HUES6 (cell line): ENCODE results near the gene TAF1C.

Experiments used
- H3K27ac ChIP-seq: 2 replicates; pipeline ENCODE4 v1.7.0; 2013; ENCODE audit warnings: low read depth, mild to moderate bottlenecking, low read length, inconsistent platforms
- H3K27me3 ChIP-seq: 2 replicates; pipeline ENCODE4 v1.6.1; 2013; ENCODE audit warnings: low read length; ENCODE audit not compliant: control insufficient read depth, insufficient read depth
- H3K36me3 ChIP-seq: 2 replicates; pipeline ENCODE4 v1.6.1; 2013; ENCODE audit warnings: low read length; ENCODE audit not compliant: control insufficient read depth, insufficient read depth
- H3K4me1 ChIP-seq: 2 replicates; pipeline ENCODE4 v1.6.1; 2013; ENCODE audit warnings: low read length; ENCODE audit not compliant: control insufficient read depth, insufficient read depth
- H3K4me3 ChIP-seq: 2 replicates; pipeline ENCODE4 v1.5.1; 2013; ENCODE audit warnings: low read depth, low read length
- H3K9ac ChIP-seq: one replicate; pipeline ENCODE4 v1.6.1; 2013; ENCODE audit warnings: mild to moderate bottlenecking, low read length
- H3K9me3 ChIP-seq: 2 replicates; pipeline ENCODE4 v1.6.1; 2013; ENCODE audit warnings: low read depth, low read length; ENCODE audit not compliant: control insufficient read depth, insufficient read depth

The TAF1C gene

GRCh38 chr16:84138500-84138823, 48.4 kb downstream of the TAF1C start:
- Histone ChIP-seq H3K9me3 (no peaks in the 10 kb centered on the region), H3K9ac (no peak overlapping the region), H3K4me3 (no peak overlapping the region; the same call in 1 of the 2 replicates), H3K36me3 (no peaks in the 10 kb centered on the region), H3K4me1 (peaks cover 39% of the 10 kb centered on the region), H3K27me3 (no peaks in the 10 kb centered on the region), H3K27ac (no peak overlapping the region; the same call in 1 of the 2 replicates)

DNA sequence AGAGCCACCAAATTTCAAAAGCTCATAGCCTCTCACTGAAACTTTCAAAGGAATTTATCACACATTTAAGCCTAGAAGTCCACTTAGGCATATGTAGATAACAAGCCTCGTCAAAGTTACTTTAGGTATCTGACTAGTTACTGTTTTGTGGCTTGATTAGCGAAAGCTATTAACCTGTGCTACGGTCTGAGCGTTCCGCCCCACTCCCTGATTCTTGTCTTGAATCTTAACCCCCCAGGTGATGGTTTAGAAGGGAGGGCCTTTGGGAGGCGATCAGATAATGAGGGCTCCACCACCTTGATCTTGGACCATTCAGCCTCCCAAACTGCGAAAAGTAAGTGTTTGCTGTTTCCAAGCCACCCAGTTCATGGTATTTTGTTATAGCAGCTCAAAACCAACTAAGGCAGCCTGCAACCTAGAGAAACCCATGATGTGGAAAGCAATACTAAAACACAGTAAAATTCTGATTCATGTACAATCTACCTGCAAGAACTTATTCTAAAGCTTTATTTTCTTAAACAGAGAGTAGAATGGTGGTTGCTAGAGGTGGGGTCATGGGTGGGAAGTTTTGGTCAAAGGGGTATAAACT, 49.0 kb downstream of the TAF1C start:
- no peaks in the 10 kb centered on the region for H3K36me3 ChIP-seq
- no peak overlapping the region for H3K9ac ChIP-seq
- no peaks in the 10 kb centered on the region for H3K27me3 ChIP-seq
- H3K4me3 ChIP-seq = no peak overlapping the region
- H3K4me1 ChIP-seq = peaks cover 39% of the 10 kb centered on the region
- no peak overlapping the region for H3K27ac ChIP-seq
- H3K9me3 ChIP-seq = no peaks in the 10 kb centered on the region

DNA sequence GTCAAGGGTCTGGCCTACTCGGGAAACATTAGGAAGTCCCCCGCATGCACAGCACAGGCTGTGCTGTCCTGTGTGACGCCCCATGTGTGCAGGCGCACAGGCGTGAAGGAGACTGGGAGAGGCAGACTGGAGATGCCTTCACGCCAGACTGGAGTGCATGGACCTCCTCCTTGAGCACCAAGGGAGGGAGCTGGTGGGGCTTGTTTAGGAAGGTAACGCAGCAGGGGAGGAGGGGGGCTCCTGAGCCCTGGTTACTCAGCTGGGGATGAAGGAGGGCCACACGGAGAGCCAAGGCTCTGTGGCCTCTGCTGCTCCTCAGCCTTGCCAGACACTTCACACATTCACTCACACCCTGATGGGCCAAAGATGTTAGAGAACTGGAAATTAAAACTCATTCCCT, 49.6 kb downstream of the TAF1C start:
- H3K4me3 ChIP-seq = no peak overlapping the region
- H3K27ac ChIP-seq = no peak overlapping the region

GRCh38 chr16:84136331-84137125, 50.3 kb downstream of the TAF1C start:
- no peaks in the 10 kb centered on the region for H3K9me3 ChIP-seq
- peaks cover 38% of the 10 kb centered on the region for H3K4me1 ChIP-seq
- H3K27ac ChIP-seq = no peak overlapping the region
- no peaks in the 10 kb centered on the region for H3K36me3 ChIP-seq
- no peak overlapping the region for H3K4me3 ChIP-seq
- H3K9ac ChIP-seq = no peak overlapping the region
- no peaks in the 10 kb centered on the region for H3K27me3 ChIP-seq

More for the DNA sequence above, 49.6 kb downstream of the TAF1C start:
- Histone ChIP-seq H3K9ac (no peak overlapping the region), H3K27me3 (no peaks in the 10 kb centered on the region), H3K9me3 (no peaks in the 10 kb centered on the region), H3K4me1 (peaks cover 39% of the 10 kb centered on the region), H3K36me3 (no peaks in the 10 kb centered on the region)

GRCh38 chr16:84132527-84133285, 54.2 kb downstream of the TAF1C start:
- peaks cover 28% of the 10 kb centered on the region for H3K36me3 ChIP-seq
- no peak overlapping the region for H3K9ac ChIP-seq
- H3K27me3 ChIP-seq = no peaks in the 10 kb centered on the region
- no peak overlapping the region for H3K27ac ChIP-seq
- no peak overlapping the region for H3K4me3 ChIP-seq
- no peaks in the 10 kb centered on the region for H3K9me3 ChIP-seq
- peaks cover 15% of the 10 kb centered on the region; the same call in 1 of the 2 replicates for H3K4me1 ChIP-seq

DNA sequence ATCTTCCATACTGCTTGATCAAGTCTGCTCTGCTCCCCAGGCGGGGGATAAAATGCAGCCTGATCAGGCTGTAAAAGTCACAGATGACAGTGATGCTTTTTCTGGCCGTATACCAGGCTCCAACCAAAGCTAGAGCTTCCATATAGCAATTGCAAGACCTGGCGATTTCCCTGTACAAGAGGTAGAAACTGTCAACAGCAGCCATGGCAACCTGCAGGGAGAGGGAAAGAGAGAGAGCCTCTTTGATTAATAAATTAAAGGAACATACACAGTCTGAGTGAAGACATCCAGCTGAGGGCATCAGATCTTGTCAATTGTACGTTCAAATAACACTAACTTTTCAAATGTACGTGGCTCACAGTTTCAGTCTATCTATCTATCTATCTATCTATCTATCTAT, 55.7 kb downstream of the TAF1C start:
- no peak overlapping the region for H3K27ac ChIP-seq
- H3K4me1 ChIP-seq = peaks cover 2% of the 10 kb centered on the region; the same call in 1 of the 2 replicates
- H3K27me3 ChIP-seq = no peaks in the 10 kb centered on the region
- no peaks in the 10 kb centered on the region for H3K9me3 ChIP-seq
- peaks cover 33% of the 10 kb centered on the region for H3K36me3 ChIP-seq
- no peak overlapping the region for H3K4me3 ChIP-seq
- no peak overlapping the region for H3K9ac ChIP-seq
